Stimulated activated CD4-positive, alpha-beta T cell treated with anti-CD3 and anti-CD28 coated beads, Interleukin-12 subunit alpha, Interleukin-12 subunit beta, amount 100 ng/mL, for 48 hours (primary cell): ENCODE results near the gene ZSCAN1.

Experiments
- DNase-seq, 3 donors: peaks; one replicate each; pipeline ENCODE4 v3.0.0-alpha.2; 2020; ENCODE audit warnings: low read depth in 2 of 3, low spot score in 1 of 3

ZSCAN1 gene

DNA sequence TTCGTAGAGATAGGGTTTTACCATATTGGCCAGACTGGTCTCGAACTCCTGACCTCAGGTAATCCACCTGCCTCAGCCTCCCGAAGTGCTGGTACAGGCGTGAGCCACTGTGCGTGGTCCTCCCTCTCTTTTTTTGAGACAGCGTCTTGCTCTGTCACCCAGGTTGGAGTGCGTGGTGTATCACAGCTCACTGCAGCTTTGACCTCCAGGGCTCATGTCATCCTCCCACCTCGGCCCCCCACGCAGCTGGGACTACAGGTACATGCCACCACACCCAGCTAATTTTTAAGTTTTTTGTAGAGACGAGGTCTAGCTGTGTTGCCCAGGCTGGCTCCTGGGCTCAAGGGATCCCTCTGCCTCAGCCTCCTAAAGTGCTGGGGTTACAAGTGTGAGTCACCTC is 46.0 kb downstream of the ZSCAN1 start:
- DNase-seq, result no peak

DNA sequence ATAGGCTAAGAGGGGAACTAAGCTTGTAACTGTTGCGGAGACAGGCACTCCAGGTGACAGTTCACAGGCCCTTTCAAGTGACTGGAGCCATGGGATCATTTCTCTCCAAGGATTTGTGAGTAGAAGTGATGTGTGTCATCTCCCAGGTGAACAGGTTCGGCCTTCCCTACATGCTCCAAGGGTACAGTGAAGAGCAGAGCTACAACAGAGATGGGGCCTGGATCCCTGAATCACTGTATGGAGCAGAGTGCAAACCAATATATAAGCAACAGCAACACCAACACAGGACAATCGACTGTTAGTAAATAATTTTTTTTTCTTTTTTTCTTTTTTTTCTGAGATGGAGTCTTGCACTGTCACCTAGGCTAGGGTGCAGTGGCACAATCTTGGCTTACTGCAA is 49.2 kb downstream of the ZSCAN1 start:
- no peak for DNase-seq

DNA sequence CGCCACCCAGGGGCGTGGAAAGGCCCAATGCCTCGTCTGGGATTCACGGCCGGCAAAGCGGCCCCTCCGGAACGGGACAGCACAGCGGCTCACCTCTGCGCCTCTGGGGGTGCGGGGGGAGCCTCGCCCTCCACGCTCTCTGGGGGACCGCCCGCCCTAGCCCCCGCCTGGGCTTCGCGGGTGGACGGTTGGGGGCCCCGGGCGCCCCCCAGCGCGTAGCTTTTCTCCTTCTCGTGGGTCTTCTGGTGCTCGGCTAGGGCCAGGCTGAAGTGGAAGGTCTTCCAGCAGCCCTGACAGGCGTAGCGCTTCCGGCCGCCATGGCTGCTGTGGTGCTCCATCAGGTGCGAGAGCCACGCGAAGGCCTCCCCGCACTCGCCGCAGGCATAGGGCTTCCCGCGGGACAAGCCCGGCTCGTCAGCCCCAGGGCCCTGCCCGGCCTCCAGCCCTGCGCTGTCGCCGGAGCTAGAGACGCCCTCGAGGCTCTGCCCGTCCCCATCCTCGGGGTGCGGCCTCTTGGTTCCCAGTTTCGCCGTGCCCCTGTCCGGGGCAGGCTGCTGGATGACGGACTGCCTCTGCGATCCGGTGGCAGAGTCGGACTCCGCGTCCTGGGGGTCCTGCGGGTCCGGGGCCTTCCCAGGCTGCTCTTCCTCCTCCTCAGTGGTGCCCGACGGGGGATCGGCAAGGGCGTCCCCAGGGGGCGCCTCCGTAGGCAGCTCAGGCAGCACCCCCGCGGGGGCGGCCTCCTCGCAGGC is 50.9 kb downstream of the ZSCAN1 start:
- DNase-seq, result no peak

DNA sequence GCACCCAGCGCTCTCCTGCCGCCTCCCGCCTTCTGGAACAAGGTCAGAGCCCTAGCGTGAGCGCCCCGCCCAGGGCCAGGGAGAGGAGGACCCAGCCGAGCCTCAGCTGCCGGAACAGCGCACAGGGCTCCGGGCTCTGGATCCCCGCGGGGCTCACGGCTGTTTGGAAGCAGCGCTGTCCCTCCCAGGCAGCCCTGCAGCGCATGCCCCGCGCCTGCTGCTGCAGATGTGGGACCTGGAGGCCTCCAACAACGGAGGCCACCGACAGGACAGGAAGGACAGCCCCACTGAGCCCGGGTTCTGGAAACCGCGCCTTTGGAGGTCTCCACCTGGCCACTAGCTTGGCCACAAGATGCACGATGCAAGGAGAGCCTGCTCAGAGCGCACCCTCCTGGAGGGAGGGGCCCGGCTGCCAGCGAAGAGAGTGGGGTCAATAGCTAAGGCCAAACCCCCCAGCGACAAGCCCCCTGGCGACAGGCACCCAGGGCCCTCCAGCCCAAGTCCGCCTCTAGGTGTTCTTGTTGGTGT is 51.6 kb downstream of the ZSCAN1 start:
- no peak for DNase-seq

DNA sequence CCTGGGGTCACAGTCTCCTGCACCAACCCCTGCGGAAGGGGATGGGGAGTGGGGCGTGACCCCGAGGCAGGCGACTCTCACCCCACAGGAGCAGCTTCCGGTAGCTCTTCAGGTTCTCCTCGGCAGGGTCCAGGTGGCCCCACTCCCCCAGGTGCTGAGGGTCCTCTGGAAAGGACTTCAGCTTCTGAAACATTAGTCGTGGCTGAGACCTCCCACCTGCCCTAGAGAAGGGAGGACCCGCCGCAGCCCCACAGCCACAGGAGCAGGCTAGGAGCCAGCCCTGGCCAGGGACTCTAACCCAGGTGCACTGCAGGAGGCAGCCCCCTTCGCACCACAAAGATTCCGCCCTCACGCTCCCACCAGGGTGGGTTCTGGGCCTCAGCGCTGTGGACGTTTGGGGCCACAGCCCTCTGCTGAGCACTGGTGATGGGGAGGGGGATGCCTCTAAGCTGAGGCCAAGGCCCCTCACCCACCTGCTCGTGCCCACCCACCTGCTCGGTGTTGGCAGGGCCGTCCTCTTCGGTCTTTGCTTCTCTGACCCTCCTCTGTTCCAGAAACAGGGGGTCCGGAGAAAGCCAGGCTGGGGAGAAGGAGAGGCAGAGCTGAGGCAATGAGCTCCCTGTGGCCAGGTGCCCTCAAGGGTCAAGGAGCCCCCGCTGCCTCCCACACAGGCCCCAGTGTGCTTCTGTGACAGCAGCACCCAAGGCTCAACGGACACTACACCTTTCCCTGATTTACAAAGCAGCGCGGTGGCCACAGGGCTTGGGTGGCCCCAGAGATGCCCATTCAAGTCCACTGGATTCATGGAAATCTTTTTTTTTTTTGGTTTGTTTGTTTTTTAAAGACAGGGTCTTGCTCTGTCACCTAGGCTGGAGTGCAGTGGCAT is 53.2 kb downstream of the ZSCAN1 start:
- no peak for DNase-seq

DNA sequence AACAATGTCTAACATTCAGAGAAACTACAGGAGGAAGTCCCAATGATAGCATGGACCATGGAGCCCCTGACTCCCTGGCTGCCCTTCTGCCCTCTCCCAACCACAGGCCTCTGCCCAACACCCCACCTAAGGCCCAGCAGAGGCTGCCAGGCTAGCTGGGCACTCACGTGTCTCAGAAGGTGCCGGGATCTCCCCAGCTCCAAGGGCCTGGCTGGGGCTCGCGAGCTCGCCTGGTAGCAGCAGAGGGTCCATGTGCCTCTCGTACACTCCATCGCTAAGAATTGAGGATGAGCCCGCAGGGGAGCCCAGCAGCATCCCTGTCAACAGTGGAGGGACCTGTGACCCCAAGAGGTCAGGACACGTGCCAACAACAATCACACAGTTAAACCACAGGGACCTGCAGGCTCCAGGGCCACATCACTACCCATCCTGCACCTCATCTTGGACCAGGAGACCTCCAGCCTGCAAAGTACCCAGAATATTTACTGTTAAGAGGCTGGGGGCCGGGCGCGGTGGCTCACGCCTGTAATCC is 54.8 kb downstream of the ZSCAN1 start:
- no peak for DNase-seq

DNA sequence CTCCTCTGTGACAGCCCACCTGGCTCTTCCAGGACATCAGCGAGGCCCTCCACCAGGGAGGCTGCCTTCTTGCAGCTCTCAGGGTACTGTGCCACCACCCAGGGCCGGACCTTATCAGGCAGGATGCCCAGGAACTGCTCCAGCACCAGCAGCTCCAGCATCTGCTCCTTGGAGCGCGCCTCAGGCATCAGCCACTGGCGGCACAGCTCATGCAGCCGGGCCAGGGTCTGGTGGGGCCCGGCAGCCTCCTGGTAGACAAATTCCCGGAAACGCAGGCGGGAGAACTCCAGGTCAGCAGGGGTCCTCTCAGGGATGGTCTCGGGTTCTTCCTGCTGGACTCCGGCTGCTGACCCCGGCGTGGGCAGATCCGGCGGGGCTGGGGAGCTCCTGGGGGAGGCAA is 56.0 kb downstream of the ZSCAN1 start:
- DNase-seq, result no peak

DNA sequence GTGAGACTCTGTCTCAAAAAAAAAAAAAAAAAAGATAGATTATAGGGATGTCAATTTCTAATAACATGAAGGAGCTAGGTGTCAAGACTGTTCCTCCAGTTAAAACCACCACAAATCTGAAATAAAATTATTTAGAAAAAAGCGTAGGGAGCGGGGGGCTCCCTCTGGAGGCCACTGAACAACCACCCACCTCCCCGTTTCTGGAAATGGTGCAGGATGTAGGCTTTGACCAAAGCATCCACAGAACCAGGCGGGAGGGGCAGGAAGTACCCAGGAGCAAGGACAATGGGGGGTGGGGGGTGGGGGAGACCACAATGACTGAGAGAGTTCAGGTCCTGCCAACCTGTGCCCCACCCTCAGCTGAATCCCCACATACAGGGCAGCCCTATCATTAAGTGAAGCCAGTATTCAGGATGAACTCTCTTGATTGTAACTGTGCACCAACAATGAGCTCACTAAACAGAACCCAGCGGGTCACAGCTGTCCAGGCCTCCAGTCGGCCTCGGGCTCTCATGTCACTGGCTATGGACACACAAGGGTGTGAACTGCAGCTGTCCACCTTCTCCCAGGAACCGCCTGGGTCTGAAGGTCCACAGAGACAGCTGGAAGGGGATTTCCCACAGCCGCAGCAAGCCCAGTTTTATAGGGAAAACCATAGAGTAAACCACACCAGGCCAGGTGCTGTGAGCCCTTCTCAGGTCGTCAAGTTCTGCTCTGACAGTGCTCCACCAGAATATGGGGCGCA is 57.6 kb downstream of the ZSCAN1 start:
- no peak for DNase-seq

DNA sequence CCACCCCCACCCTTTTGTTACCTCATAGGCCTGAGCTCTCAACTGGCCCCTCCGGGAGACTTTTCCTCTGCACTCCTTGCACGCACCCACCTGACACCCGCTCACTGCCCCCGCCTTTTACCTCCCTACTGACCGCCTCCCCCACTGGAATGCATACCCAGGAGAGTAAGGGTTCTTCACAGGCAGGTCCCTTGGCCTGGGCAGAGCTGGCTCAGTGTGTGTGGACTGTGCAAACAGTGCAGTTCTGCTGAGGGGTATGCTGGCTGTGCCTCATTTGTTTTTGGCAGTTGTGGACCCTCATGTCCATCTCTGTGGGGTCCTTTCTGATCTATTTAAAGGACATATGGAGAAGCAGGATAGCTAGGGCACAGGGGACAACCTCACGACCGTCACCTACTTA is 59.2 kb downstream of the ZSCAN1 start:
- no peak for DNase-seq

DNA sequence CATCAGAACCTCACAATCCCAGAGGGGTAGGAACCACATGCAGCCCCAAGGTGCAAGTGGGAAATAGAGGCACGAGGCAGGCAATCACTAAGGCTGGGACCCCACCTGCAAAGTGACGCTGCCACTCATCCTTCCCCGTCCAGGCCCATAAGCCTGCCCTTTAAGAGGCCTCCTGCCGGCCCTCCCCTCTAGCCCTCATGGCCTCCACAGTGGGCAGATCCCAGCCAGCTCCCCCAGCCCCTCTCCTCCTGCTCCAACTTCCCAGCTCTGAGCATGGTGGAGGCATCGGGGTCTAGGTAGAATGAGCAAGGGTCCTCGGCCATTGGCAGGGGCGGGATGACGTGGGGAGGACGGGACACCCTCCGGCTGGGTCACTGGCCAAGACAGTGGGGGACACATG is 61.5 kb downstream of the ZSCAN1 start:
- DNase-seq, result no peak

DNA sequence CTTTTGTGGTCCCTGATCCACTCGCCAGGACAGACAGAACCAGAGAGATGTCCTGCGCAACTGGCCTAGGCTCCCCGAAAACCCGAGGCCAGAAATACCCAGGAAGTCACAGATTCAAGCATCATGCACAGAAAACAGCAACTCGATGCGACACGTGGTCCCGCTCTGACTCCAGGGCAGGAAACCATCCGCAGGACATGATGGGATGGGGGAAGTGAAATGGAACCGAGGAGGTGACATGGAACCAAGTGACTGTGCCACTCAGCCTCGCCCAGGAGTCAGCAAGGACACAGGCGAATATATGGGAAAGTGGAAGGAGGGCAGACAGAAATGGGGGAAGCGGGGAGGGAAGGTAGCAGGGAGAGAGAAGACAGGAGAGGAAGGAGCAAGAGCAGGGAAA is 63.1 kb downstream of the ZSCAN1 start:
- no peak for DNase-seq

DNA sequence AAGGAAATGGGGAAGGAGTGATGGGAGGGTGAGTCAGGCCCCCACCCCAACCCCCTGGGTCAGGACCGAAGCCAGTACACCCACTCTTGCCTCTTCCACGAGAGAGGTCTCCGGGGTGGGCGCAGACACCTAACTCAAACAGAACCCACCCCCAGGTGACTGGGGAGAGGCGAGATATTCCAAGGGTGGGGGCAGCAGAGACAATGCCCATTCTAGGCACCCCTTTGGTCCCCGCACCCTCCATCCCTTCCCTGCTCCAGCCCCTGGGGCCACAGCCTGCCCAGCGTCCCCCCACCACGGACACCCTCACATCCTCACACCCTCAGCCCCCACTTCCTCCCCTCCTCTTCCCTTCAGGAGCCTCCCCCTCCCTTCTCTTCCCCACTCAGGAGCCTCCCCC is 63.5 kb downstream of the ZSCAN1 start:
- DNase-seq, result no peak

DNA sequence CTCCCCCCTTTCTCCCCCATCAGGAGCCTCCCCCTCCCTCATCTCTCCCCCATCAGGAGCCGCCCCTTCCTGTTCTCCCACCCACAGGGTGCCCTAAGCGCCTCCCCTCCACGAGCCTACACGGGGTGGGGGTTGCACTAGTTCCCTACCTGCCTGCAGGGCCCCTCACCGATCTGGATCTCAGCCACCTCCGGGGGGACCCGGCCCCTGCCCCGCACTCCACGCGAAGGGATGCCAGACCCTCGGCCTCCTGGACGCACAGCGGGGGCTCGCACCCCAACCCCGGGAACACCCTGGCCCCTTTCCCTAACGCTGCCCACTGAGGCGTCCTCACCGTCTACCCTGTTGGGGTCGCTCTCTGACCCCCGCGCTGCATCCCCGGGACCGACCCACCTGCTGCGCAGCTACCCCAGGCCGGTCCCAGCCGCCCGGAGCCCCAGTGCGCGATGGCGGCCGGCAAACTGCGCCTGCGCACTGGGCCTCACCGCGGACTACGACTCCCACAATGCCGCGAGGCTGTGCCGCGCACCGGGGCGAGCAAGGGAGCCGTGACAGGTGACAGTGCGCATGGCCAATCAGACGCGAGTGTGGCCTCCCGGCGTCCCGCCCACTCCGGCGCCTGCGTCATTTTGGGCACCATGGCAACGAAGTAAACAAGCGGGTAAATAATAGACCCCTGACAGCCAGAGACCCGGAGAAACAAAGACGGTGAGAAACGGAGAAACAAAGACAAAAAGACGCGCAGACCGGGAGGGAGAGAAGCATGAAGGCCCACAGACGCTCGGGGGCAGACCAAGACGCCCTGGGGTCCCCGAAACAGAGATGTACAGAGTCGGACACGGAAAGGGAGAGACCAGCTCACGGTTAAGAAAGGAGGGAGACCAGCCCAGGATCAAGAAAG is 64.2 kb downstream of the ZSCAN1 start, which contains the start of gene ZSCAN18:
Gene ZSCAN18 (minus strand): TSS at position 451 of the 901 bp plus-strand sequence. CDS start 7,964 bp downstream, outside the sequence.
- DNase-seq, result peak; percentile 91 to 92 (median 91)

DNA sequence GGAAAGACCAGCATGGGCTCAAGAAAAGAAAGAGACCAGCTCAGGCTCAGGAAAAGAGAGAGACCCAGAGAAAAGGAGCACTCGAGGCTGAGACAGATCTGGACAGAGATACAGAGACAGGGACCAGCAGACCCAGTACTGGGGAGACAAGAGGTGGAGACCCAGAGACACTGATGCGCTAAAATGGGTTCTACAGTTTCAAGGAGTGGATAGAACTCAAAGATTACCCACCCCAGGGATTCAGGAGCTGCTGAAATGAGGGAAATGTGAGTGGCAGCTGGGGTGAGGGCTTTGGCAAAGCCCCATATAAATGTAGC is 64.8 kb downstream of the ZSCAN1 start:
- no peak for DNase-seq
